ENCODE data around the gene CEP97. TPM values are rescaled to one million over a fixed set of nuclear protein-coding genes. Genes with fewer than 3 reads are reported as not detected.
"Not testable (repeated sequence)": the region's sequence is repeated elsewhere in the genome, so short reads cannot be mapped to it uniquely, and the experiment has no call there.

The CEP97 gene
- total RNA-seq, 4 donors from 2014 or later = 1.1 to 22.1 (median 6.1) TPM

DNA sequence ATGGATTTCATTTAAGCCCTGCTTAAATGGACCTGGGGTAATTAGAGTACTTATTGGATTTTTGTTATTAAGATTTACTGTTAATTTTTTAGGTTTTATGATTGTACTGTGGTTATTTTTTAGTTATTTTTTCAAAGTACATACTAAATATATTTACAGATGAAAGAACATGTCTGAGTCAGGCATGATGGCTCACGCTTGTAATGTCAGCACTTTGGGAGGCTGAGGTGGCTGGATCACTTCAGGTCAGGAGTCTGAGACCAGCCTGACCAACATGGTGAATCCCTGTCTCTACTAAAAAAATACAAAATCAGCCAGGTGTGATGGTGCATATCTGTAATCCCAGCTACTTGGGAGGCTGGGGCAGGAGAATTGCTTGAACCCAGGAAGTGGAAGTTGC, 21.7 kb upstream of the CEP97 start:
- no peak for DNase-seq
- H3K9me3 ChIP-seq = no peaks in the 10 kb centered on the region
- TF ChIP-seq EP300 (IDR thresholded peaks at IDR 0.05; ENCODE audit: low read depth) (no peak), POLR2A (IDR thresholded peaks at IDR 0.05) (no peak), POLR2AphosphoS5 (IDR thresholded peaks at IDR 0.05) (no peak)
- TF ChIP-seq, protein P1, sequence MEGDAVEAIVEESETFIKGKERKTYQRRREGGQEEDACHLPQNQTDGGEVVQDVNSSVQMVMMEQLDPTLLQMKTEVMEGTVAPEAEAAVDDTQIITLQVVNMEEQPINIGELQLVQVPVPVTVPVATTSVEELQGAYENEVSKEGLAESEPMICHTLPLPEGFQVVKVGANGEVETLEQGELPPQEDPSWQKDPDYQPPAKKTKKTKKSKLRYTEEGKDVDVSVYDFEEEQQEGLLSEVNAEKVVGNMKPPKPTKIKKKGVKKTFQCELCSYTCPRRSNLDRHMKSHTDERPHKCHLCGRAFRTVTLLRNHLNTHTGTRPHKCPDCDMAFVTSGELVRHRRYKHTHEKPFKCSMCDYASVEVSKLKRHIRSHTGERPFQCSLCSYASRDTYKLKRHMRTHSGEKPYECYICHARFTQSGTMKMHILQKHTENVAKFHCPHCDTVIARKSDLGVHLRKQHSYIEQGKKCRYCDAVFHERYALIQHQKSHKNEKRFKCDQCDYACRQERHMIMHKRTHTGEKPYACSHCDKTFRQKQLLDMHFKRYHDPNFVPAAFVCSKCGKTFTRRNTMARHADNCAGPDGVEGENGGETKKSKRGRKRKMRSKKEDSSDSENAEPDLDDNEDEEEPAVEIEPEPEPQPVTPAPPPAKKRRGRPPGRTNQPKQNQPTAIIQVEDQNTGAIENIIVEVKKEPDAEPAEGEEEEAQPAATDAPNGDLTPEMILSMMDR (IDR thresholded peaks at IDR 0.05) = no peak
- no peaks in the 10 kb centered on the region for H3K36me3 ChIP-seq
- H3K27me3 ChIP-seq = no peaks in the 10 kb centered on the region
- 87 to 100% methylated on average over 1 of the region's 1 CpG for WGBS, 2 donors (ENCODE audit: low coverage in 1 of 2)
- H3K27ac ChIP-seq = no peak overlapping the region
- in situ Hi-C loops (cut with MboI; ENCODE audit: low pct_ligation_motif_present in 1 of 4, low pct_unique_long_range_greater_than_20kb in 1 of 4, low sequenced_read_pairs in 3 of 4) = no loop called here
- H3K4me1 ChIP-seq = no peaks in the 10 kb centered on the region
- intact Hi-C loops (cut with DNase I; ENCODE audit: low total_unique reads) = no loop called here
- H3K4me3 ChIP-seq = no peak overlapping the region

- no peaks in the 10 kb centered on the region for H3K36me3 ChIP-seq
- H3K9me3 ChIP-seq = no peaks in the 10 kb centered on the region
- 65 to 87% methylated on average over 2 of the region's 2 CpGs for WGBS, 2 donors (ENCODE audit: low coverage in 1 of 2)
- no peaks in the 10 kb centered on the region for H3K27me3 ChIP-seq
- no peak overlapping the region for H3K4me3 ChIP-seq
- no peak overlapping the region for H3K27ac ChIP-seq
- in situ Hi-C loops (cut with MboI; ENCODE audit: low pct_ligation_motif_present in 1 of 4, low pct_unique_long_range_greater_than_20kb in 1 of 4, low sequenced_read_pairs in 3 of 4) = no loop called here
- no peaks in the 10 kb centered on the region for H3K4me1 ChIP-seq
- TF ChIP-seq POLR2A (IDR thresholded peaks at IDR 0.05) (no peak), EP300 (IDR thresholded peaks at IDR 0.05; ENCODE audit: low read depth) (no peak), POLR2AphosphoS5 (IDR thresholded peaks at IDR 0.05) (no peak)
- TF ChIP-seq, protein P1 (IDR thresholded peaks at IDR 0.05) = no peak
- DNase-seq = no peak
- intact Hi-C loops (cut with DNase I; ENCODE audit: low total_unique reads) = no loop called here
These were observed 21.2 kb upstream of the CEP97 start for GRCh38 chr3:101703169-101703568.

- H3K27ac ChIP-seq; intact Hi-C loops (cut with DNase I; ENCODE audit: low total_unique reads); in situ Hi-C loops (cut with MboI; ENCODE audit: low pct_ligation_motif_present in 1 of 4, low pct_unique_long_range_greater_than_20kb in 1 of 4, low sequenced_read_pairs in 3 of 4); H3K27me3 ChIP-seq; H3K9me3 ChIP-seq; H3K36me3 ChIP-seq; DNase-seq; H3K4me1 ChIP-seq; H3K4me3 ChIP-seq: not testable (repeated sequence)
- 63% methylated on average over 2 of the region's 2 CpGs; no CpG with 5 or more reads in 1 of the 2 donors for WGBS, 2 donors (ENCODE audit: low coverage in 1 of 2)
These were observed 19.8 kb upstream of the CEP97 start for GRCh38 chr3:101704639-101705038.

DNA sequence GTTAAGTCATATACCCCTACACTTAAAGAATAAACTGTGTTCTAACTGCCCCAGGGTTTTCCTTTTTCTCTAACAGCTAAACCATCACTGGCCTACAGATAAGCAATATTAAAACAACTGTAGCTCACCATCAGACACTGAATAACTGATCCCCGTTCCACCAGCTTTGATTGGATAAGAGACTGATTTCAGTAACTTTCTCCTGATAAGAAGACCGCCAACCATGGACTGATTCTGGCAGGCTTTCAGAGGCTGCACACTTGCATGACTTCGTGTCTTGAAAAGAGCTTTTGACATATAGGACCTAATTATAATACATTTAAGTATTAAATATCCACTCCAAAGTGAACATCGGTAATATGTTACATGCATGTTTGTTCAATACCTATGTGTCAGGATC, 15.3 kb upstream of the CEP97 start:
- no peak overlapping the region for H3K4me3 ChIP-seq
- intact Hi-C loops (cut with DNase I; ENCODE audit: low total_unique reads) (no loop called here), in situ Hi-C loops (cut with MboI; ENCODE audit: low pct_ligation_motif_present in 1 of 4, low pct_unique_long_range_greater_than_20kb in 1 of 4, low sequenced_read_pairs in 3 of 4) (no loop called here)
- no peak for DNase-seq
- H3K9me3 ChIP-seq = no peaks in the 10 kb centered on the region
- WGBS, 2 donors (ENCODE audit: low coverage in 1 of 2) = 69 to 76% methylated on average over 4 of the region's 4 CpGs
- H3K36me3 ChIP-seq = no peaks in the 10 kb centered on the region
- H3K27me3 ChIP-seq = peaks cover under 1% of the 10 kb centered on the region
- no peak overlapping the region for H3K27ac ChIP-seq
- no peaks in the 10 kb centered on the region for H3K4me1 ChIP-seq
- TF ChIP-seq EP300 (IDR thresholded peaks at IDR 0.05; ENCODE audit: low read depth) (no peak), POLR2A (IDR thresholded peaks at IDR 0.05) (no peak), POLR2AphosphoS5 (IDR thresholded peaks at IDR 0.05) (no peak)
- TF ChIP-seq, protein P1 (IDR thresholded peaks at IDR 0.05) = no peak

DNA sequence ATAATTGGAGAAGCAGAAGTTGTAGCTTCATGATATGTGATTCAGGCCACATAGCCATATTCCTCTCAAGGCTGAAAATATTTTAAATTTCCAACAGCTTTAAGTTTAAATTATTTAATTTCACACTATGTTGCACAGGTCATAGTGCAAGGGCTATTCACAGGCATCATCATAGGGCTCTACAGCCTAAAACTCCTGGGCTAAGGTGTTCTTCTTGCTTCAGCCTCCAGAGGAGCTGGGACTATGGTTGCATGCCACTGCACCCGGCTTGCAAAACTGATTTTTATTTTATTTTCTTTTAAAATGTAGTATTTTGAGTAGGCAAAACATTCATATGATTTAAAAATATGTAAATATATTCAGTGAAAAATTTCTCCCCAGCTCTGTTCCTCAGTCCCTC, 6.0 kb upstream of the CEP97 start:
- no peak for DNase-seq
- in situ Hi-C loops (cut with MboI; ENCODE audit: low pct_ligation_motif_present in 1 of 4, low pct_unique_long_range_greater_than_20kb in 1 of 4, low sequenced_read_pairs in 3 of 4) = no loop called here
- TF ChIP-seq, protein P1 (IDR thresholded peaks at IDR 0.05) = no peak
- TF ChIP-seq POLR2A (IDR thresholded peaks at IDR 0.05) (no peak), EP300 (IDR thresholded peaks at IDR 0.05; ENCODE audit: low read depth) (no peak), POLR2AphosphoS5 (IDR thresholded peaks at IDR 0.05) (no peak)
- no peaks in the 10 kb centered on the region for H3K4me1 ChIP-seq
- H3K4me3 ChIP-seq = no peak overlapping the region
- intact Hi-C loops (cut with DNase I; ENCODE audit: low total_unique reads) = no loop called here
- no peaks in the 10 kb centered on the region for H3K36me3 ChIP-seq
- peaks cover 5% of the 10 kb centered on the region for H3K27me3 ChIP-seq
- H3K27ac ChIP-seq = no peak overlapping the region
- 78 to 80% methylated on average over 1 of the region's 1 CpG for WGBS, 2 donors (ENCODE audit: low coverage in 1 of 2)
- H3K9me3 ChIP-seq = no peaks in the 10 kb centered on the region
